Omental fat pad (tissue), 4 donors: ENCODE results near the gene RAMP3. TPM values are rescaled to one million over a fixed set of nuclear protein-coding genes. Genes with fewer than 3 reads are reported as not detected.

Experiments
- ATAC-seq: fragments of 150-250 bp; one replicate; pipeline ENCODE4 v1.9.1; 2016; ENCODE audit warnings: mild to moderate bottlenecking, moderate library complexity; ENCODE audit not compliant: low FRiP score
- DNase-seq: peaks from one replicate; pipeline ENCODE4 v3.0.0-alpha.2; 2019; ENCODE audit warnings: low spot score
- total RNA-seq, 4 donors: library from RNA; depleted of rRNA; stranded (reverse); fragments of >200 nt; gene quantifications; one replicate each; pipeline ENCODE4 v1.1.0, GENCODE V29; 2016
- TF ChIP-seq, protein P1 (sequence below), 3 donors: fragments of 450-650 bp; IDR thresholded peaks; one replicate each; pipeline ENCODE4 v1.5.1; 2016 to 2017; ENCODE audit warnings: antibody characterized with exemption in 3 of 3, mild to moderate bottlenecking in 3 of 3, moderate library complexity in 2 of 3

Gene RAMP3
- total RNA-seq, 4 donors from 2014 or later = 24.6 to 310 (median 124) TPM

DNA sequence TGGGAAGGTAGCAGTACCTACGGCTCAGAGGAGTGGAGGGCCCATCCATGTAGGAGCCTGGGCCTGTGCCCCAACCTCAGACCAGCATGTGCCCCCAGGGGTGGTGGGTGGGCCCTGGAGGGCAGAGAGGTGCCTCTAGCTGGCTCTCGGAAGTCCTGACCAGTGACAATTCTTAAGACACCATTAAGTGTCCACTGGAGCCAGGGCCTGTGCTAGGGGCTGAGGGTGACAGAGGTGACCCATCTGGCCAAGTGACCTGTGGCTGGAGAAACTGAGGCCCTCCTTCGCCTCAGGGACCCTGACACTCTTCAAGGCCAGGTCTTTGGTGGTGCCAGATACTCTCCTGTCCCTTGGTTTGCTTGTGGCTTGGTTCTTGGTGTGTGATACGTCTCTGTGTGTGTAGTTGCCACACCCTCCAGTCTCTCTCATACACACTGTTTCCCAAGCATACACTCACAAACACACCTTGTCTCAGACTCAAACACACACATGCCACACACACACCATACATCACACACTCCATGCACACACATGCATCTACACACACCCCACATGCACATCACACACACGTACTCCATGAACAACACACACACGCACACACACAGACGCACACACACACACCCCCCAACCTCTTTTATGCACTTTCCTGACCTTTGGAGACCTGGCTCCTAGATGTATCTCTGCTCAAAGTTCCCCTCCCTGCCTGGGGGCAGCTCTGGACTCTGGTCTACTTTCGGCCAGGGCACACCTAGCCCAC is 897 bp upstream of the RAMP3 start:
- ATAC-seq (no peak), DNase-seq (no peak)
- TF ChIP-seq, protein P1, sequence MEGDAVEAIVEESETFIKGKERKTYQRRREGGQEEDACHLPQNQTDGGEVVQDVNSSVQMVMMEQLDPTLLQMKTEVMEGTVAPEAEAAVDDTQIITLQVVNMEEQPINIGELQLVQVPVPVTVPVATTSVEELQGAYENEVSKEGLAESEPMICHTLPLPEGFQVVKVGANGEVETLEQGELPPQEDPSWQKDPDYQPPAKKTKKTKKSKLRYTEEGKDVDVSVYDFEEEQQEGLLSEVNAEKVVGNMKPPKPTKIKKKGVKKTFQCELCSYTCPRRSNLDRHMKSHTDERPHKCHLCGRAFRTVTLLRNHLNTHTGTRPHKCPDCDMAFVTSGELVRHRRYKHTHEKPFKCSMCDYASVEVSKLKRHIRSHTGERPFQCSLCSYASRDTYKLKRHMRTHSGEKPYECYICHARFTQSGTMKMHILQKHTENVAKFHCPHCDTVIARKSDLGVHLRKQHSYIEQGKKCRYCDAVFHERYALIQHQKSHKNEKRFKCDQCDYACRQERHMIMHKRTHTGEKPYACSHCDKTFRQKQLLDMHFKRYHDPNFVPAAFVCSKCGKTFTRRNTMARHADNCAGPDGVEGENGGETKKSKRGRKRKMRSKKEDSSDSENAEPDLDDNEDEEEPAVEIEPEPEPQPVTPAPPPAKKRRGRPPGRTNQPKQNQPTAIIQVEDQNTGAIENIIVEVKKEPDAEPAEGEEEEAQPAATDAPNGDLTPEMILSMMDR (IDR thresholded peaks at IDR 0.05) = no peak

- DNase-seq (no peak), ATAC-seq (no peak)
- TF ChIP-seq, protein P1 (IDR thresholded peaks at IDR 0.05) = no peak
These were observed 322 bp upstream of the RAMP3 start for GRCh38 chr7:45157286-45157652.

DNA sequence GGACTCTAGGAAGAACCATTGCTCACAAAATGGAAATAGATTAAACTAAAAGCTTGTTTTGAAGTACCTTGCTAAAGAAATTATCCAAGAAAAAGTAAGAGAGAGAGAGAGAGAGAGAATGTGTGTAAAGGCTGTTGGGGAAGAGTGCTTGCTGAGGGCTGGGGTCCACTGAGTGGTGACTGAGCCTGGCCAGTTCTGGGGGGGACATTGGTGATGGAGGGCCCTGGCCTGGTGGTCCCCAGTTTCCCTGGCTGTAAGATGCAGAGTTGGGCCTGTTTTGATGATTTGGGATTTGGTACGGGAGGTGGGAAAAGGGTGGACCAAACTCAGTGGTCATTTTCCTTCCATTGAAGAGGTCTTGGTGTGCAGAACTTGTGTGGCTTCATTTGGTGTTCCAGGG is 880 bp downstream of the RAMP3 start:
- ATAC-seq = no peak
- DNase-seq = no peak
- TF ChIP-seq, protein P1 (IDR thresholded peaks at IDR 0.05) = no peak

DNA sequence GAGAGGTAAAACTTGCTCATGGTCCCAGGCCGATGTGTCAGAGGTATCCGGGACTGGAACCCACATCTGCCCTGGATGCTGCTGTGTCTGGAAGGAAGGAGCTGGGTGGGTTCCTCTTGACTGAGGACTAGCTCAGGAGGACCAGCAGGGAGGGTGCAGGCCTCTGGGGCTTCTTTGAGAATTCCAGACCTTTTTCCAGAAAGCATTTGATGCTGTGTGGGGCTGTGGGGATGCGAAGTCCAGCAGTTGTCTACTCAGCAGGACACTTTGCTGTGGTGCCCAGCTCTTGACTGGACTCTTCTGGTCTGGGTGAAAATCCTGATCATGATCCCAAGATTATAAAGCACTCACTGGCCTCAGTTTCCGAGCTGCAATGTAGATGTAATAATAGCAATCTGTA is 1.7 kb downstream of the RAMP3 start:
- ATAC-seq (no peak), DNase-seq (no peak)
- TF ChIP-seq, protein P1 (IDR thresholded peaks at IDR 0.05) = no peak

DNA sequence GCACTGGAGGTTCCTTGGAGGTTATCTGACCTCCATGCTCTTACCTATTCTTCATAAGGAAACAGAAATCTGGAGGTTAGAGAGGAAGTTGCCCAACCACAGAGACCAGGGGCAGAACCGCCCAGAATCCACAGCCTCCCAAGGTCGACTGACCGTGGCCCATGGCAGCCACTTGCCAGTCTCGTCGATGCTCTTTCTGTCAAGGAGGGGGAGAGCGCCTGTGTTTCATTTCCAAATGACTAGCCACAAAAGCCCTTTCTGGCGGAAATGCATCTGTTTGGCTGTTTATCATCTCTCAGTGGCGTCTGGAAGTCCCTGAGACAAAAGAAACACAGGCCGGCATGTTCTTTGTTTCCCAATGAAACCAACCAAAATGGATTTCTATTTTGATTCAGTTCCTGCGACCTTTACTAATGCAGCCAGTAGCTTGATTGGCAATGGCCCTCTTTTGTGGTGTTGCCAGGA is 2.9 kb downstream of the RAMP3 start:
- ATAC-seq (no peak), DNase-seq (no peak)

GRCh38 chr7:45161138-45161537 is 3.5 kb downstream of the RAMP3 start:
- ATAC-seq (no peak), DNase-seq (no peak)
- TF ChIP-seq, protein P1 (IDR thresholded peaks at IDR 0.05) = no peak

More for the DNA sequence above, 2.9 kb downstream of the RAMP3 start:
- TF ChIP-seq, protein P1 (IDR thresholded peaks at IDR 0.05) = no peak

GRCh38 chr7:45161842-45162241 is 4.3 kb downstream of the RAMP3 start:
- DNase-seq = no peak

More at GRCh38 chr7:45161842-45162241, 4.3 kb downstream of the RAMP3 start:
- ATAC-seq = no peak
- TF ChIP-seq, protein P1 (IDR thresholded peaks at IDR 0.05) = no peak
